Measurements from ENCODE around the gene IDH1. TPM values are rescaled to one million over a fixed set of nuclear protein-coding genes. Genes with fewer than 3 reads are reported as not detected.
A peak's percentile ranks its signal among the peaks of the same experiment; 100 is the strongest.

IDH1 gene
- total and polyA plus RNA-seq, 2 of the 13 experiments (the other 11 are each of a cell fraction or from before 2014, with no cell fraction given), result 312 to 1,077 TPM

DNA sequence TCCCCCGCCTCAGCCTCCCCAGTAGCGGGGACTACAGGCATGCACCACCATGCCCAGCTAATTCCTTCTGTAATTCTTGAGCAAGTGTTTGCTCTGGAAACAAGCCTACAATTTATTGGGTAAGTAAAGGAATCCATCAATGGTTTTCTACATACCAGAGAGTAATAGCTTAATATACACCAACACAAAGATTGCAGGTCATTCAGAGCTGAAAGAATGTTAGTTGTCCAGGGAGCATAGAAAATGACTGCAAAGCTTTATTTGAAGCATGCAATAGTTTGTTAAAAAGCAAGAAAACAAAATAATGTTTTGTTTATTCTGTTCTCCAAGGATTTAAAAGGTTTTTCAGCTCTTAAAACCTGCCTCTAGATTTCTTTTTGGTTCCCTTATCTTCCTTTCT, 5.6 kb downstream of the IDH1 start:
- no peak for DNase-seq (ENCODE audit: low spot score)
- no peak for FAIRE-seq
- no peak overlapping the region for H3K4me2 ChIP-seq (ENCODE audit: low read depth, low read length)
- CTCF ChIA-PET (ENCODE audit: low intra/inter-chr PET ratio, low total read pairs), result no interaction called here
- H3K9me3 ChIP-seq (ENCODE audit: low read length), result no peaks in the 10 kb centered on the region
- no TSS peak for BruUV-seq (replicated peaks)
- 98% methylated on average over 2 of the region's 2 CpGs for WGBS (ENCODE audit: low lambda C conversion rate)
- H3K27ac ChIP-seq (ENCODE audit: extremely low read length, insufficient read depth, low read length), result no peak overlapping the region
- no peaks in the 10 kb centered on the region for H3K27me3 ChIP-seq (ENCODE audit: control insufficient read depth in 1 of 2, insufficient read depth in 2 of 2, low read length in 2 of 2)
- in situ Hi-C loops (cut with HindIII; ENCODE audit: extremely low pct_ligation_motif_present, low pct_unique_long_range_greater_than_20kb) (no loop called here), intact Hi-C loops (cut with micrococcal nuclease; ENCODE audit: unreplicated experiment) (no loop called here)
- no peaks in the 10 kb centered on the region for H4K20me1 ChIP-seq (ENCODE audit: insufficient read depth, low read length)
- H3K36me3 ChIP-seq (replicated peaks in 1 of 2; ENCODE audit: control insufficient read depth in 1 of 2, insufficient read depth in 2 of 2, low read length in 2 of 2), result peaks cover 15 to 82% of the 10 kb centered on the region in 2 experiments
- H3K9ac ChIP-seq (ENCODE audit: insufficient read depth, low read depth, low read length), result no peak overlapping the region
- TF ChIP-seq MIER2 (CRISPR knock-in tag; IDR thresholded peaks at IDR 0.05), result no peak
- TF ChIP-seq RBFOX2 (IDR thresholded peaks at IDR 0.05; ENCODE audit: low read depth, low read length), result 0 out of 2 replicates have a peak, but pooled peaks have one; percentile 23
- no peak for TF ChIP-seq ZNF496 (CRISPR knock-in tag; IDR thresholded peaks at IDR 0.05; ENCODE audit: insufficient replicate concordance)
- no peak overlapping the region for H3K4me3 ChIP-seq (replicated peaks in 1 of 3; ENCODE audit: insufficient read depth in 1 of 3, low read depth in 2 of 3, low read length in 3 of 3)
- no peak for ATAC-seq
- POLR2A ChIA-PET, result interaction anchor here (1.0 kb wide), 1 partner anchor 16 kb away, joined by 3 read pairs; no protein-coding TSS in a partner anchor
- peaks cover 38% of the 10 kb centered on the region for H3K79me2 ChIP-seq (ENCODE audit: insufficient read depth, low read length)
- H3K4me1 ChIP-seq (ENCODE audit: insufficient read depth, low read length), result peaks cover 73% of the 10 kb centered on the region
- H2AFZ ChIP-seq (ENCODE audit: low read length), result no peak overlapping the region

DNA sequence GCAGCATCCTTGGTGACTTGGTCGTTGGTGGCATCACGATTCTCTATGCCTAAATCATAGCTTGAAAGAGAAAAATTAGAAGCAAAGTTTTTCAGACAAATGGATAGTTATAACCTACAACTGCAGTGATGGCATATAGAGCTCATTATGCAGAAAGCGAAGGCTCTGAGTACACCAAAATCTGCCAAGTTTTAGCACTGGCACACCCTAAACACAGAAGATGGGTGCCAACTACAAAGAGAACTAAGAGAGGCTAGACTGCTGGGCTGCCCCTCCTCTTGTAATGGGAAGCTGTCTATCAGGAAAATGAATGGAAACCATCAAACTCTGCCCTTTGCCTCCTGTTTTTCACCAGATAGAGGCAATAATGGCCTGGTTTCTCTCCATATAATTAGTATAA, 6.3 kb downstream of the IDH1 start:
- intact Hi-C loops (cut with micrococcal nuclease; ENCODE audit: unreplicated experiment), result no loop called here
- in situ Hi-C loops (cut with HindIII; ENCODE audit: extremely low pct_ligation_motif_present, low pct_unique_long_range_greater_than_20kb), result no loop called here
- Histone ChIP-seq H3K4me3 (replicated peaks in 1 of 3; ENCODE audit: insufficient read depth in 1 of 3, low read depth in 2 of 3, low read length in 3 of 3) (no peak overlapping the region), H4K20me1 (ENCODE audit: insufficient read depth, low read length) (no peaks in the 10 kb centered on the region), H3K79me2 (ENCODE audit: insufficient read depth, low read length) (peaks cover 33% of the 10 kb centered on the region), H3K27me3 (ENCODE audit: control insufficient read depth in 1 of 2, insufficient read depth in 2 of 2, low read length in 2 of 2) (no peaks in the 10 kb centered on the region), H3K9me3 (ENCODE audit: low read length) (no peaks in the 10 kb centered on the region), H3K27ac (ENCODE audit: extremely low read length, insufficient read depth, low read length) (no peak overlapping the region), H2AFZ (ENCODE audit: low read length) (no peak overlapping the region), H3K4me1 (ENCODE audit: insufficient read depth, low read length) (peaks cover 71% of the 10 kb centered on the region), H3K36me3 (replicated peaks in 1 of 2; ENCODE audit: control insufficient read depth in 1 of 2, insufficient read depth in 2 of 2, low read length in 2 of 2) (peaks cover 17 to 89% of the 10 kb centered on the region in 2 experiments), H3K9ac (ENCODE audit: insufficient read depth, low read depth, low read length) (no peak overlapping the region), H3K4me2 (ENCODE audit: low read depth, low read length) (no peak overlapping the region)
- TF ChIP-seq SMARCE1 (IDR thresholded peaks at IDR 0.05; ENCODE audit: borderline replicate concordance) (no peak), RBFOX2 (IDR thresholded peaks at IDR 0.05; ENCODE audit: low read depth, low read length) (peak; percentile 40; the same call in 1 of the 2 replicates), ZNF549 (CRISPR knock-in tag; IDR thresholded peaks at IDR 0.05) (no peak), ZNF337 (CRISPR knock-in tag; IDR thresholded peaks at IDR 0.05; ENCODE audit: borderline replicate concordance, low read depth) (no peak), AGO1 (IDR thresholded peaks at IDR 0.05; ENCODE audit: low read depth, low read length, poor library complexity, severe bottlenecking) (no peak), RBM22 (optimal IDR thresholded peaks at IDR 0.05; ENCODE audit: low read length) (peak; percentile 81), POLR2G (IDR thresholded peaks at IDR 0.05; ENCODE audit: low read depth, low read length) (peak; percentile 60), NFIC (IDR thresholded peaks at IDR 0.05; ENCODE audit: low read length) (no peak), NCOR1 (IDR thresholded peaks at IDR 0.05; ENCODE audit: borderline replicate concordance, low read length) (no peak), ELF1 (CRISPR knock-in tag; IDR thresholded peaks at IDR 0.05) (no peak), POLR2AphosphoS5 (IDR thresholded peaks at IDR 0.05; ENCODE audit: low read depth, low read length) (peak; percentile 15; the same call in 1 of the 2 replicates), TBP (CRISPR knock-in tag; IDR thresholded peaks at IDR 0.05) (no peak), POLR2A (IDR thresholded peaks at IDR 0.05; ENCODE audit: insufficient read depth in 1 of 2, low read depth in 2 of 2, low read length in 2 of 2) (peak; percentile 24 to 37; a peak in 1 of 4 replicates)
- TF ChIP-seq, protein P1, sequence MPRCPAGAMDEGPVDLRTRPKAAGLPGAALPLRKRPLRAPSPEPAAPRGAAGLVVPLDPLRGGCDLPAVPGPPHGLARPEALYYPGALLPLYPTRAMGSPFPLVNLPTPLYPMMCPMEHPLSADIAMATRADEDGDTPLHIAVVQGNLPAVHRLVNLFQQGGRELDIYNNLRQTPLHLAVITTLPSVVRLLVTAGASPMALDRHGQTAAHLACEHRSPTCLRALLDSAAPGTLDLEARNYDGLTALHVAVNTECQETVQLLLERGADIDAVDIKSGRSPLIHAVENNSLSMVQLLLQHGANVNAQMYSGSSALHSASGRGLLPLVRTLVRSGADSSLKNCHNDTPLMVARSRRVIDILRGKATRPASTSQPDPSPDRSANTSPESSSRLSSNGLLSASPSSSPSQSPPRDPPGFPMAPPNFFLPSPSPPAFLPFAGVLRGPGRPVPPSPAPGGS (CRISPR knock-in tag; IDR thresholded peaks at IDR 0.05), result no peak
- ChIA-PET POLR2A (interaction anchor here (1.0 kb wide), 1 partner anchor 16 kb away, joined by 3 read pairs; no protein-coding TSS in a partner anchor), CTCF (ENCODE audit: low intra/inter-chr PET ratio, low total read pairs) (no interaction called here)
- ATAC-seq, result no peak
- no peak for DNase-seq (ENCODE audit: low spot score)
- FAIRE-seq, result no peak
- WGBS (ENCODE audit: low lambda C conversion rate), result 98% methylated on average over 3 of the region's 3 CpGs
- BruUV-seq (replicated peaks), result no TSS peak
